Effector memory CD4-positive, alpha-beta T cell (primary cell): ENCODE data around the gene ZBTB48.

Experiments used
- DNase-seq, 3 donors: peaks; one replicate each; pipeline ENCODE4 v3.0.0-alpha.2; 2020
- H3K27ac ChIP-seq: 2 replicates; pipeline ENCODE4 v1.7.0; 2013; ENCODE audit warnings: mild to moderate bottlenecking, low read length, moderate library complexity; ENCODE audit not compliant: insufficient read depth, poor library complexity, severe bottlenecking
- H3K27me3 ChIP-seq: replicated peaks from 2 replicates; pipeline ENCODE4 v1.7.0; 2013; ENCODE audit warnings: mild to moderate bottlenecking, low read length; ENCODE audit not compliant: insufficient read depth, control insufficient read depth, poor library complexity, severe bottlenecking
- H3K36me3 ChIP-seq: 2 replicates; pipeline ENCODE4 v1.7.0; 2013; ENCODE audit warnings: mild to moderate bottlenecking, low read length, moderate library complexity; ENCODE audit not compliant: control insufficient read depth, insufficient read depth
- H3K4me1 ChIP-seq: 2 replicates; pipeline ENCODE4 v1.7.0; 2013; ENCODE audit warnings: low read length, mild to moderate bottlenecking; ENCODE audit not compliant: control insufficient read depth, insufficient read depth, poor library complexity, severe bottlenecking
- H3K4me3 ChIP-seq: 2 replicates; pipeline ENCODE4 v1.7.0; 2013; ENCODE audit warnings: low read length, low read depth, mild to moderate bottlenecking; ENCODE audit not compliant: insufficient read depth, poor library complexity, severe bottlenecking
- H3K9me3 ChIP-seq: 2 replicates; pipeline ENCODE4 v1.7.0; 2013; ENCODE audit warnings: mild to moderate bottlenecking, low read length, moderate library complexity; ENCODE audit not compliant: control insufficient read depth

The ZBTB48 gene

DNA sequence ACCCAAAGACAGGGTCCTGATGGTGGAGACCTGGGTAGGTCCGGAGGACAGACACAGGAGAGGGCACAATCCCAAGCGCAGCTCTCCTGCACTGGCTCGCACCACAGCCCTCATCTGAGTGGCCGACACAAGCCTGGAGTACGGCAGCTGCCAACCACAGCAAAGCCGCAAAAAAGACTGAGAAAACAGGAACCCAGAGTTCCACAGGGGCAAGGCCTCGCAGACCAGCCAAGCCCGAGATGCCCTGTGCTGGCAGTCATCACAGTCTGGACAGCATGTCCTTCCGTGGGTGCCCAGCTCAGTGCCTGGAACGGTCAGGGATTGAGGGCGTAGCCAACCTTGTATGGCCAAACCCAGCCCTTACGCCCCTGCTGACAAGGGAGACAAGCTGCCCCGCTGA lies 11.4 kb downstream of the ZBTB48 start:
- Histone ChIP-seq H3K4me3 (no peak overlapping the region), H3K36me3 (peaks cover 54% of the 10 kb centered on the region), H3K4me1 (peaks cover 3% of the 10 kb centered on the region), H3K27me3 (no peaks in the 10 kb centered on the region), H3K27ac (no peak overlapping the region), H3K9me3 (no peaks in the 10 kb centered on the region)
- no peak for DNase-seq

- no peaks in the 10 kb centered on the region for H3K9me3 ChIP-seq
- H3K4me1 ChIP-seq: peaks cover 5% of the 10 kb centered on the region
- DNase-seq: no peak
- peaks cover 57% of the 10 kb centered on the region for H3K36me3 ChIP-seq
- H3K4me3 ChIP-seq: no peak overlapping the region
- no peaks in the 10 kb centered on the region for H3K27me3 ChIP-seq
- H3K27ac ChIP-seq: no peak overlapping the region
These were observed 11.8 kb downstream of the ZBTB48 start for GRCh38 chr1:6591644-6592043.

GRCh38 chr1:6592441-6592840 lies 12.6 kb downstream of the ZBTB48 start:
- no peak for DNase-seq
- no peaks in the 10 kb centered on the region for H3K9me3 ChIP-seq
- H3K27me3 ChIP-seq: no peaks in the 10 kb centered on the region
- H3K4me1 ChIP-seq: peaks cover 8% of the 10 kb centered on the region
- no peak overlapping the region for H3K27ac ChIP-seq
- H3K36me3 ChIP-seq: peaks cover 65% of the 10 kb centered on the region
- no peak overlapping the region for H3K4me3 ChIP-seq

GRCh38 chr1:6592865-6593593 lies 13.2 kb downstream of the ZBTB48 start:
- Histone ChIP-seq H3K4me1 (peaks cover 8% of the 10 kb centered on the region), H3K9me3 (no peaks in the 10 kb centered on the region), H3K4me3 (no peak overlapping the region), H3K36me3 (peaks cover 66% of the 10 kb centered on the region), H3K27ac (no peak overlapping the region), H3K27me3 (no peaks in the 10 kb centered on the region)
- no peak for DNase-seq

GRCh38 chr1:6593810-6594209 lies 14.0 kb downstream of the ZBTB48 start:
- DNase-seq: no peak
- H3K4me3 ChIP-seq: no peak overlapping the region
- no peaks in the 10 kb centered on the region for H3K9me3 ChIP-seq
- no peak overlapping the region for H3K27ac ChIP-seq
- H3K4me1 ChIP-seq: peaks cover 10% of the 10 kb centered on the region
- H3K36me3 ChIP-seq: peaks cover 64% of the 10 kb centered on the region
- H3K27me3 ChIP-seq: no peaks in the 10 kb centered on the region

DNA sequence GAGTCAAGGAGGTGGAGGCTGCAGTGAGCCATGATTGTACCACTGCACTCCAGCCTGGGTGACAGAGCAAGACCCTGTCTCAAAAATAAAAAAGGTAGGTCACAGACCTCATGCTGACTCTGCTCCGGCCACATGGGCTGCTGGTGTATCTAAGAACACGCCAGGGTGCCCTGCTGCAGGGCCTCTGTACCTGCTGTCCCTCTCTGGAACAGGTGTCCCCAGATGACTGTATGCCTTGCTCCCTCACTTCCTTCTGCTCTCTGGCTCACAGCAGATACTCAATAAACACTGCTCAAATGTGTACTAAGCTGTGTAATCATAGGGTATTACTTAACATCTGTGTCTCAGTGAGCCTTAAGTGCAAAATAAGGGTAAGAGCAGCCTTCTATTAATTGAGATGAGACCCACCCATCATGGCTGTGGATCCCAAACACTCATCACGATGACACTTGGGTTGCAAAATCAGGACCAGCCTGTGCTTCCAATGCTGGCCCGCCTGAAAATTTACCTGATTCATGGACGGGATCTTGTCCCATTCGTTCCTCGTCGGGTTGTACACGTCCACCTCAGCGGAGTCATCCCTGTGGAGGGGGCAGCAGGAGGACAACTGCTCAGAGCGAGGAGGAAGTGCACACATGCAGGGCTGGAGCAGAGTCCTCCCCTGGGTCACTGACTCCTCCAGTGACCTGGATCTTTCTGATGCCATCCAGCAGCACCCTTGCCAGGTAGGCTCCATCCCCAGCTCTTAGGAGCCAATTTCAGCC lies 15.4 kb downstream of the ZBTB48 start:
- Histone ChIP-seq H3K36me3 (peaks cover 54% of the 10 kb centered on the region), H3K4me3 (no peak overlapping the region), H3K27ac (no peak overlapping the region), H3K27me3 (no peaks in the 10 kb centered on the region), H3K4me1 (peaks cover 20% of the 10 kb centered on the region), H3K9me3 (no peaks in the 10 kb centered on the region)
- no peak for DNase-seq

DNA sequence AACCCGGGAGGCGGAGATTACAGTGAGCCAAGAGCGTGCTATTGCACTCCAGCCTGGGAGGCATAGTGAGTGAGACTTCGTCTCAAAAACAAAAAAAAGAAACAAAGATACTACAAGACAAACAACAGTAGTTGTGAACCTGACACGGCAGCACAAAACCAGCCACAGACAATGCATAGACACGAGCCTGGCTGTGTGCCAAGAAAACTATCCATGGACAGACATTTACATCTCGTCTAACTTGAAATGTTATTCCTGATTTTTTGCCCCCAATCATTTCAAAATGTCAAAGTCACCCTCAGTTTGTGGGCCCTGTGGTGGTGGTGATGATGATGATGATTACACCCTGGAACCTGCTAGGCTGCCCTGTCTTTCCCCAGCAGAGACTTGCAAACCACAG lies 16.6 kb downstream of the ZBTB48 start:
- peaks cover 28% of the 10 kb centered on the region for H3K4me1 ChIP-seq
- H3K27ac ChIP-seq: no peak overlapping the region
- no peaks in the 10 kb centered on the region for H3K27me3 ChIP-seq
- no peak for DNase-seq
- H3K4me3 ChIP-seq: no peak overlapping the region
- H3K36me3 ChIP-seq: peaks cover 53% of the 10 kb centered on the region
- H3K9me3 ChIP-seq: no peaks in the 10 kb centered on the region

DNA sequence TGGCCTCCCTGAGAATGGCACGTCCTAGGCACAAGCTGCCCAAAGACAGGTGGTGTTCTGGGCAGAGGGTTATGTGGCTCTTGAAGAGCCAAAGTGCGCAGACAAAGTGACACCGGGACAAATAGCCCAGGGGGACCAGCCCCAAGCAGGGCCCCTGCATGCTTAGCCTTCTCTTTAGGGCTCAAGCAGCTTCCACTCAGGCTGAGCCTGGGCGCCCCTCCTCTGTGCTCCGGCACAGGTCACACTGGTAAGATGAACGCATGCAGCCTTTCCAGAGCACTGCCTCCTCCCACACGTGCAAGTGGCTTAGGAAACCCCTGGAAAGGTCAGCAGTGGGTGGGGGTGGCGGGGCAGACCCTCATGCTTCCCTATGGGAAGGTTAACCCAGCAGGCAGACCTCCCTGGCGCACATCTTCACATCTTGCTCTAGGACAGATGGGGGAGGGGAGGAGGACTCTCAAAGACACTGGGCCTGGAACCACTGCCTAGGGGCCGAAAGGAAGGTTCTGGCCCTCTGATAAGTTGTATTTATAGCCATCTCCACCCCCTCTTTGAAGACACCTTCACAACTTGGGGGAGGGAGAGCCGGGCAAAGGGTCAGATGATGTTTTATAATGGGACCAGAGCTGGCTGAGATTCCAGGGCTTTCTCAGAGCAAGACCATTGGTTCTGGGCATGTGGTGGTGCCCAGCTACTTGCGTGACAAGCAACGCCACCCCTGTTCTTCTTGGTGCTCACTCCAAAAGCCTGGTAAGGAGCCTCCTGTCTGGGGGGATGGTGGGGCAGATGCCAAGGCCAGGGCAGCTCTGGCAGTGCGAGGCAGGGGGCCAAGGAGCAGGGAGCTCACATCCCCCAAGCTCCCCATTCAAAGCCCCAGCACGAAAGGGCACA lies 17.3 kb downstream of the ZBTB48 start:
- no peak for DNase-seq
- Histone ChIP-seq H3K36me3 (peaks cover 53% of the 10 kb centered on the region), H3K4me1 (peaks cover 25% of the 10 kb centered on the region), H3K27me3 (no peaks in the 10 kb centered on the region), H3K27ac (no peak overlapping the region), H3K9me3 (no peaks in the 10 kb centered on the region), H3K4me3 (no peak overlapping the region)

DNA sequence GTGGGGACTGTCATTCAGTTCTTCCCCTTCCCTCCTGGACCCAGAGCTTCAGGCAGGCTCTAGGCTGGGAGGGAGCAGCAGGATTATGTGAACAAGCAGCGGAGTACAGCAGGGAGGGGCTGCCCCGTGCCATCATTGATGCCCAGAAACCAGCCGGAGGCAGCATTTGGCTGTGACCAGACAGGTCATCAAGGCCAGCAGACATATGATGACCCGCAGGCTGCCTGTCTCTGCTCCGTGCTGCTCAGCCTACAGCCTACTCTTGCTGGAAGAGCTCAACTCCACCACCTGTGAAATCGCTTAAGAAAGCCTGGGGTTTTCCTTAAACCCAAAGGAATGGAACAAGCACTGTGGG lies 18.0 kb downstream of the ZBTB48 start:
- Histone ChIP-seq H3K4me1 (peaks cover 25% of the 10 kb centered on the region), H3K36me3 (peaks cover 48% of the 10 kb centered on the region), H3K27ac (no peak overlapping the region), H3K9me3 (no peaks in the 10 kb centered on the region), H3K27me3 (no peaks in the 10 kb centered on the region), H3K4me3 (no peak overlapping the region)
- DNase-seq: no peak
